Measurements from ENCODE around the gene GTF2F2. TPM values are rescaled to one million over a fixed set of nuclear protein-coding genes. Genes with fewer than 3 reads are reported as not detected.
"Not testable (repeated sequence)": the region's sequence is repeated elsewhere in the genome, so short reads cannot be mapped to it uniquely, and the experiment has no call there.

The GTF2F2 gene
- polyA plus RNA-seq, 1 experiment, result 7.9 TPM

DNA sequence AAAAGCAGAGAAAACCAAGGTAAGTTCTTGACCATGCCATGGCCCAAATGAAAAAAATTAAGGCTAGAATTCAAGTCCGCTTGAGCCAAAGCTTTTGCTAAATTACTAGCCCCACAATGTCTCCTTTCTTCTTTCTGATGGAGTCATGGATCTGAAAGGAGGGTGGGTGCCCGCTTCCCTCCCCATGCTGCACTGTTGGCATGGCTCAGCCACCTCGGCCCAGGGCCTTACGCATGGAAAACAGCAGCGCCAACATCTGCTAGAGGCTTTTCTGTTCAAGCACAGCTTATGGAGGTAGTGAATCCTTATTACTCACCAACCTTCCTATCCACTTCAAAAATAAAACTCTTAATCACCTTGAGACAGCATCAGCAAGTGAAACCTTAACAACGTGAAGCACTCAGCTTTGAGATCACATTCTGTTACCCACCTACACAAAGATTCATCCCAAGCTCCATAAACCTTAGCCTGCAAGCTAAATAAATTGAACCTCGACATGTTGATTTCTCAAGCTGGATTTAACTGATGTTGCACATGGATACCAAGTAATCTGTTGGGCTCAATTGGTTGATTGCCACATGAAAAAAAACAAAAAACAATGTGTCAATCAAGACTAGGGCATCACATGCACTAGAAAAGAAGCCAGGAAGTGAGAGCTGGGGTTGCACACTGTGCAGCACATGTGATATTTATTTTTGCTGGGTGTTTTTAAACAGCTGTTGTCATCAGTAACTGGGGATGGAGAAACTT, 177.3 kb downstream of the GTF2F2 start:
- ChIA-PET CTCF (interaction anchor here (2.4 to 4.6 kb wide), 3 partner anchors 11 to 251 kb away, joined by 9 to 21 read pairs (median 21); no protein-coding TSS in a partner anchor), POLR2A (no interaction called here)
- Histone ChIP-seq H3K27me3 (ENCODE audit: control insufficient read depth, insufficient read depth, low read length) (no peaks in the 10 kb centered on the region), H3K36me3 (ENCODE audit: control insufficient read depth, insufficient read depth, low read length) (no peaks in the 10 kb centered on the region), H3K4me3 (ENCODE audit: low read depth, low read length) (no peak overlapping the region)
- TF ChIP-seq, protein P1, sequence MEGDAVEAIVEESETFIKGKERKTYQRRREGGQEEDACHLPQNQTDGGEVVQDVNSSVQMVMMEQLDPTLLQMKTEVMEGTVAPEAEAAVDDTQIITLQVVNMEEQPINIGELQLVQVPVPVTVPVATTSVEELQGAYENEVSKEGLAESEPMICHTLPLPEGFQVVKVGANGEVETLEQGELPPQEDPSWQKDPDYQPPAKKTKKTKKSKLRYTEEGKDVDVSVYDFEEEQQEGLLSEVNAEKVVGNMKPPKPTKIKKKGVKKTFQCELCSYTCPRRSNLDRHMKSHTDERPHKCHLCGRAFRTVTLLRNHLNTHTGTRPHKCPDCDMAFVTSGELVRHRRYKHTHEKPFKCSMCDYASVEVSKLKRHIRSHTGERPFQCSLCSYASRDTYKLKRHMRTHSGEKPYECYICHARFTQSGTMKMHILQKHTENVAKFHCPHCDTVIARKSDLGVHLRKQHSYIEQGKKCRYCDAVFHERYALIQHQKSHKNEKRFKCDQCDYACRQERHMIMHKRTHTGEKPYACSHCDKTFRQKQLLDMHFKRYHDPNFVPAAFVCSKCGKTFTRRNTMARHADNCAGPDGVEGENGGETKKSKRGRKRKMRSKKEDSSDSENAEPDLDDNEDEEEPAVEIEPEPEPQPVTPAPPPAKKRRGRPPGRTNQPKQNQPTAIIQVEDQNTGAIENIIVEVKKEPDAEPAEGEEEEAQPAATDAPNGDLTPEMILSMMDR (IDR thresholded peaks at IDR 0.05; ENCODE audit: insufficient read depth, low read depth, low read length), result no peak
- no peak for DNase-seq (ENCODE audit: low read depth)

DNA sequence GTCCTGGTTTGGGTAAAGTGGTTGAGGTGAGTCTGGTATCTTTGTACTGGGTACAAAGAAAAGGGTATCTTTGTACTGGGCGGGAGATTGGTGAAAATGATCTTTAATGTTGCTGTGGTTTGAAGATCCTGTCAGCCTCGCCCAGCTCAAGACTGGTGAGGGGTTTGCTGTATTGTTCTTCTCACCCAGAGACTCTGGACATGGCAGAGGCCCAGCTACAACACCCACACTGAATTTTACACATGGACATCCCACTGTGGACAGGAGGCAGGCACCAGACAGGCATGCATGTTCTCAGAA, 177.8 kb downstream of the GTF2F2 start:
- H3K4me3 ChIP-seq (ENCODE audit: low read depth, low read length), result no peak overlapping the region
- ChIA-PET POLR2A (no interaction called here), CTCF (interaction anchor here (2.4 to 4.6 kb wide), 3 partner anchors 11 to 251 kb away, joined by 9 to 21 read pairs (median 21); no protein-coding TSS in a partner anchor)
- TF ChIP-seq, protein P1 (IDR thresholded peaks at IDR 0.05; ENCODE audit: insufficient read depth, low read depth, low read length), result no peak
- no peaks in the 10 kb centered on the region for H3K27me3 ChIP-seq (ENCODE audit: control insufficient read depth, insufficient read depth, low read length)
- DNase-seq (ENCODE audit: low read depth), result no peak
- H3K36me3 ChIP-seq (ENCODE audit: control insufficient read depth, insufficient read depth, low read length), result no peaks in the 10 kb centered on the region

DNA sequence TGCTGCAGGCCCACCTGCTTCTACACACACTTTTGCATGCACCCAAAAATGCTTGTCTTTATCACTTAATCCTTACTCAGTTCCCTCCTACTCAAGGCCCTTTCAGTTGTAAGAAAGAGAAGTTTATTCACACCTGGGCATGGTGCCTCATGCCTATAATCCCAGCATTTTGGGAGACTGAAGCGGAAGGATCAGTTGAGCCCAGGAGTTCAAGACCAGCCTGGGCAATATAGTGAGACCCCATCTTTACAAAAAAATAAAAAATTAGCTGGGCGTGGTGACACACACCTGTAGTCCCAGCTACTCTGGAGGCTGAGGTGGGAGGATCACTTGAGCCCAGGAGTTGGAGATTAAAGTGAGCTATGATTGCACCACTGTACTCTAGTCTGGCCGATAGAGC, 178.2 kb downstream of the GTF2F2 start:
- DNase-seq (ENCODE audit: low read depth); H3K4me3 ChIP-seq (ENCODE audit: low read depth, low read length); H3K36me3 ChIP-seq (ENCODE audit: control insufficient read depth, insufficient read depth, low read length); H3K27me3 ChIP-seq (ENCODE audit: control insufficient read depth, insufficient read depth, low read length); POLR2A ChIA-PET: not testable (repeated sequence)
- CTCF ChIA-PET, result interaction anchor here (2.4 to 4.6 kb wide), 3 partner anchors 10 to 252 kb away, joined by 9 to 21 read pairs (median 21); no protein-coding TSS in a partner anchor

DNA sequence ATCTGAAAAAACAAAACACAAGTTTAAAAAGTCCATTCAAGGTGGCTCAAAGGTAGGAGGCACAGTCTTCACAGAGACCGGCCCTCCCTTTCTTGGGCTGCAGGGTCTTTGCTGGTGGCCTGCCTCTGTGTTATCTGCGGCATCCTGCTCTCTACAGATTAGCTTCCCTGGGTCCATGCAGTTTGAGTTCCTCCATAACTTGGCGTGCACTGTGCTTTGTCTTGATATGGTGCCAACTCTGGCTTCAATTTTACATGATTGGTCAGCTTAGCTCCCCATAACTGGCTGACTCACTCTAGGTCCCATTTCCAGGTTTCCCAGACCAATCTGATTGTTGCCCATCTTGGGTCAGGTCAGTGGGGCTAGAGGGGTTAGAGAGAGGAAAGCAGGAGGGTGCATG, 178.9 kb downstream of the GTF2F2 start:
- TF ChIP-seq, protein P1 (IDR thresholded peaks at IDR 0.05; ENCODE audit: insufficient read depth, low read depth, low read length), result no peak
- no peak overlapping the region for H3K4me3 ChIP-seq (ENCODE audit: low read depth, low read length)
- no peak for DNase-seq (ENCODE audit: low read depth)
- POLR2A ChIA-PET, result no interaction called here
- H3K36me3 ChIP-seq (ENCODE audit: control insufficient read depth, insufficient read depth, low read length), result no peaks in the 10 kb centered on the region
- no peaks in the 10 kb centered on the region for H3K27me3 ChIP-seq (ENCODE audit: control insufficient read depth, insufficient read depth, low read length)
- CTCF ChIA-PET, result interaction anchor here (0.8 to 4.6 kb wide), 5 partner anchors 9 to 253 kb away, joined by 3 to 21 read pairs (median 9); no protein-coding TSS in a partner anchor

DNA sequence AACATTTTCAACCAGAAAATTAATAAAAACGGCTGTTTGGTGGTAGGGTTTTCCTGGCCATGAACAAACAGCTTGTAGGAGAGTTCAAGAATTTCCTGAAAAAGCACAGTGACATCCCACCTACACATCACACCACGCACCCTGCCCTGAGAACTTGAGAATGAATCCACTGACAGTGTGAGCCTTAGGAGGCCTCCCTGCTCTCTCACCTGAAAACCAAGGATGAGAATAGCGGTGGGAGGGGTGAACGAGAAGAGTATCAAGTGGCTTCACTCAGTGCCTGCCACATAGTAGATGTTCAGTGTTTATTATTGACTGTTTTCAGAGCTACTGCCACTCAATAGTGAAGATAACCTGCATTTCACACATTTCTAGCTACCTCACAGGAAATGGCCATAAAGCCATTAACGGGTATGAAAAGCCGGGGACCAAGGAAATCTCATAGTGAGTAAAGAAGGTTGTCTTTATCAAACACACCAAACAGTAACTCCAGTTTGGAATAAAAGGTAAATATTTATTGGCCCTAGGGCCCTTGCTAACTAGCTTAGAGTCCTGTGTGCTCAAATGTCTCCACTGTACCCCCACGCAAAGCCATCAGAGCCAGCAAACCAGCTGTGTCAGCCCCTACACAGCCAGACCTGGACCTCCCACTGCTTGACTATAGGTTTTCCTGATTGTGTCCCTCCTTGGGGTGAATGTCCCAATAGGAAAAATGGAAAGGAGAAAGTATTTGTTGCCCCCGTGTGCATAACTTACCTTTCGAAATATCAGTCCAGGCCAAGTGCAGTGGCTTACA, 180.1 kb downstream of the GTF2F2 start:
- Histone ChIP-seq H3K36me3 (ENCODE audit: control insufficient read depth, insufficient read depth, low read length) (no peaks in the 10 kb centered on the region), H3K27me3 (ENCODE audit: control insufficient read depth, insufficient read depth, low read length) (no peaks in the 10 kb centered on the region), H3K4me3 (ENCODE audit: low read depth, low read length) (no peak overlapping the region)
- POLR2A ChIA-PET, result no interaction called here
- DNase-seq (ENCODE audit: low read depth), result no peak
- TF ChIP-seq, protein P1 (IDR thresholded peaks at IDR 0.05; ENCODE audit: insufficient read depth, low read depth, low read length), result no peak
- CTCF ChIA-PET, result interaction anchor here (1.0 to 4.6 kb wide), 5 partner anchors 8 to 255 kb away, joined by 3 to 21 read pairs (median 3); no protein-coding TSS in a partner anchor
